Left lung (tissue), 10 donors: ENCODE measurements around the gene CPXM2. TPM values are rescaled to one million over a fixed set of nuclear protein-coding genes. Genes with fewer than 3 reads are reported as not detected.

Experiments used
- ATAC-seq: fragments of 200-7000 bp; cut with Tn5 transposase; one replicate; pipeline ENCODE4 v1.9.1; 2020; ENCODE audit warnings: moderate library complexity
- DNase-seq, 4 donors: peaks; one replicate each; pipeline ENCODE4 v3.0.0-alpha.2; 2013 to 2020
- H3K27ac ChIP-seq, 2 donors: fragments of 200-600 bp; sonication (generic) in 1 of 2; one replicate each; pipeline versions ENCODE4 v1.5.0 to v1.8.0; 2020 to 2021
- H3K27me3 ChIP-seq, 2 donors: fragments of 200-600 bp; sonication (generic) in 1 of 2; one replicate each; pipeline versions ENCODE4 v1.5.0 to v1.8.0; 2020 to 2021
- H3K36me3 ChIP-seq, 2 donors: fragments of 200-600 bp; sonication (generic) in 1 of 2; one replicate each; pipeline versions ENCODE4 v1.5.0 to v1.8.0; 2020 to 2021
- H3K4me1 ChIP-seq, 2 donors: fragments of 200-600 bp; one replicate each; pipeline ENCODE4 v1.8.0; 2021
- H3K4me3 ChIP-seq, 2 donors: fragments of 200-600 bp; sonication (generic) in 1 of 2; one replicate each; pipeline versions ENCODE4 v1.5.0 to v1.8.0; 2020 to 2021; ENCODE audit warnings: mild to moderate bottlenecking in 1 of 2
- H3K9me3 ChIP-seq, 2 donors: fragments of 200-600 bp; sonication (generic) in 1 of 2; one replicate each; pipeline versions ENCODE4 v1.5.0 to v1.8.0; 2020 to 2021
- CTCF ChIP-seq, 2 donors: fragments of 200-600 bp; sonication (generic) in 1 of 2; IDR thresholded peaks; one replicate each; pipeline versions ENCODE4 v1.5.0 to v1.8.0; 2021; ENCODE audit warnings: antibody characterized with exemption in 2 of 2
- intact Hi-C, 2 donors: fragments of 100-400 bp; cut with DNase I; formaldehyde crosslinking; loops; one replicate each; pipeline versions ENCODE4 v1.11.2 to v1.14.2; 2022
- polyA plus RNA-seq, 6 donors: library from polyadenylated mRNA; unstranded; fragments of 120-200 nt; gene quantifications; one replicate each; pipeline ENCODE4 v1.2.1, GENCODE V29; 2013; ENCODE audit not compliant: insufficient read length in 6 of 6
- total RNA-seq, 2 donors: library from RNA; stranded (reverse); fragmentation: NEBNext Ultra II Directional; extraction: Animal tissue kit (Norgen Biotek cat#: 25700); gene quantifications; one replicate each; pipeline ENCODE4 v1.2.1, GENCODE V29; 2021
- donor health status: DM: no; HTN: yes; CAD: no.
- donor health status: DM: no; HTN: no; CAD: no.

The CPXM2 gene
- total and polyA plus RNA-seq, 8 donors: 1.5 to 6.5 (median 2.6) TPM

- ATAC-seq: no peak
- Histone ChIP-seq H3K27me3 (peaks cover 0 to 54% of the 10 kb centered on the region in 2 donors), H3K27ac (no peak overlapping the region), H3K36me3 (no peaks in the 10 kb centered on the region), H3K9me3 (no peaks in the 10 kb centered on the region), H3K4me3 (no peak overlapping the region), H3K4me1 (no peaks in the 10 kb centered on the region)
- TF ChIP-seq CTCF (IDR thresholded peaks at IDR 0.05): no peak
- intact Hi-C loops: no loop called here
- no peak for DNase-seq
Measured at GRCh38 chr10:123761666-123762230, 129.9 kb downstream of the CPXM2 start.

- no peak for TF ChIP-seq CTCF (IDR thresholded peaks at IDR 0.05)
- H3K4me3 ChIP-seq: no peak overlapping the region
- H3K4me1 ChIP-seq: no peaks in the 10 kb centered on the region
- no peak overlapping the region for H3K27ac ChIP-seq
- DNase-seq (no peak), ATAC-seq (no peak)
- H3K27me3 ChIP-seq: peaks cover 0 to 51% of the 10 kb centered on the region in 2 donors
- no peaks in the 10 kb centered on the region for H3K36me3 ChIP-seq
- no peaks in the 10 kb centered on the region for H3K9me3 ChIP-seq
- intact Hi-C loops: no loop called here
Measured at GRCh38 chr10:123761038-123761428, 130.6 kb downstream of the CPXM2 start.

- DNase-seq (no peak), ATAC-seq (no peak)
- no peaks in the 10 kb centered on the region for H3K4me1 ChIP-seq
- no peak for TF ChIP-seq CTCF (IDR thresholded peaks at IDR 0.05)
- H3K27me3 ChIP-seq: peaks cover 0 to 45% of the 10 kb centered on the region in 2 donors
- no peaks in the 10 kb centered on the region for H3K9me3 ChIP-seq
- intact Hi-C loops: no loop called here
- H3K27ac ChIP-seq: no peak overlapping the region
- H3K4me3 ChIP-seq: no peak overlapping the region
- H3K36me3 ChIP-seq: no peaks in the 10 kb centered on the region
Measured at GRCh38 chr10:123760356-123761037, 131.1 kb downstream of the CPXM2 start.

- TF ChIP-seq CTCF (IDR thresholded peaks at IDR 0.05): no peak
- no peak overlapping the region for H3K4me3 ChIP-seq
- intact Hi-C loops: no loop called here
- peaks cover 0 to 47% of the 10 kb centered on the region in 2 donors for H3K27me3 ChIP-seq
- no peaks in the 10 kb centered on the region for H3K4me1 ChIP-seq
- DNase-seq (no peak), ATAC-seq (no peak)
- no peak overlapping the region for H3K27ac ChIP-seq
- H3K9me3 ChIP-seq: no peaks in the 10 kb centered on the region
- no peaks in the 10 kb centered on the region for H3K36me3 ChIP-seq
Measured at GRCh38 chr10:123759501-123760031, 132.0 kb downstream of the CPXM2 start.

- Histone ChIP-seq H3K36me3 (no peaks in the 10 kb centered on the region), H3K9me3 (no peaks in the 10 kb centered on the region), H3K27ac (no peak overlapping the region), H3K4me1 (no peaks in the 10 kb centered on the region), H3K27me3 (peaks cover 0 to 47% of the 10 kb centered on the region in 2 donors), H3K4me3 (no peak overlapping the region)
- intact Hi-C loops: no loop called here
- TF ChIP-seq CTCF (IDR thresholded peaks at IDR 0.05): no peak
- no peak for ATAC-seq
- no peak for DNase-seq
Measured at GRCh38 chr10:123759041-123759440, 132.6 kb downstream of the CPXM2 start.
